Neuron (in vitro differentiated cells): ENCODE data around the gene ZNF512.

Experiments
- H2AFZ ChIP-seq: one replicate; pipeline ENCODE4 v1.6.1; 2013; ENCODE audit warnings: low read depth, mild to moderate bottlenecking, inconsistent platforms, low read length, moderate library complexity
- H3K27me3 ChIP-seq: one replicate; pipeline ENCODE4 v1.6.1; 2013; ENCODE audit warnings: low read length; ENCODE audit not compliant: insufficient read depth
- H3K36me3 ChIP-seq: one replicate; pipeline ENCODE4 v1.6.1; 2013; ENCODE audit warnings: low read length; ENCODE audit not compliant: insufficient read depth
- H3K4me1 ChIP-seq: one replicate; pipeline ENCODE4 v1.6.1; 2013; ENCODE audit warnings: low read length; ENCODE audit not compliant: insufficient read depth
- H3K4me3 ChIP-seq: 2 replicates; pipeline ENCODE4 v1.5.1; 2013; ENCODE audit warnings: mild to moderate bottlenecking, low read length, moderate library complexity
- H3K9me3 ChIP-seq: one replicate; pipeline ENCODE4 v1.6.1; 2013; ENCODE audit warnings: low read length

The ZNF512 gene

GRCh38 chr2:27652341-27652740 lies 69.5 kb downstream of the ZNF512 start:
- no peak overlapping the region for H2AFZ ChIP-seq
- peaks cover 94% of the 10 kb centered on the region for H3K36me3 ChIP-seq
- no peak overlapping the region for H3K4me3 ChIP-seq
- H3K27me3 ChIP-seq, result no peaks in the 10 kb centered on the region
- H3K9me3 ChIP-seq, result no peaks in the 10 kb centered on the region
- H3K4me1 ChIP-seq, result no peaks in the 10 kb centered on the region

DNA sequence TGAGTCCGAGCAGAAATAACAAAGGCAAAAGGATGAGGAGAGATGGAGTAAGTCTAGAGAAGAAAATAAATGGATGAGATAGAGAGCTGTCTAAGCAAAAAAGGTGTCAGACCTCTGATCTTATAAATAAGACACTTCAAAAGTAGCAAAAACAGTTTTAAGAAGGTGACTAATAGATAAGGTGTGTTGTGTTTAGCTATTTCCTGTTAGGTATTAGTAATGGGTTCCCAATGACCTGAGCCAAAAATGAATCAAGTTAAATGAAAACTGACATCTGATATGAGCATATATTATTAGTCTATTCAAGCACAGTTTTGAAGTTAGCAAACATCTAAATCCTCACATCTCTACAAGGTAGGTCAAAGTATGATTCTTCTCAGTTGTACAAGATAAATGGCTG lies 69.9 kb downstream of the ZNF512 start:
- Histone ChIP-seq H3K27me3 (no peaks in the 10 kb centered on the region), H2AFZ (no peak overlapping the region), H3K4me3 (no peak overlapping the region), H3K36me3 (peaks cover 94% of the 10 kb centered on the region), H3K4me1 (no peaks in the 10 kb centered on the region), H3K9me3 (no peaks in the 10 kb centered on the region)

DNA sequence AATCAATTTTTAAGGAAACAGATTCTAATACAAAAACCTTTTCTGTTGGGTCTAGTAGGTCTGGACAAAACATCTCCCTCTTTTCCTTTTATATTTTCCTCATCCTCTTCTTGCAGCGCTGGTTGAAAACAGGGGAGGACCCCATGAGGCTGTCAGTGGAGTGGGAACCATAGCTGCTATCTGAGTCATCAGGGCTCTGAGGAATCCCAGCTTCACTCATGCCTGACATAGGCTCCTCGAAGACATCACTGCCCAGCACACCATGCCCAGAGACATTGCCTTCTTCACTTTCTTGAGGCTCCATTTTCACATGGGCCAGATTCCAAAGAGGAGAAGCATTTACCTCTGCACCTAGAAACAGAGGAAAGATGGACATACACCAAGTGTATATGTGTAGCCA lies 70.6 kb downstream of the ZNF512 start:
- Histone ChIP-seq H3K4me1 (no peaks in the 10 kb centered on the region), H3K36me3 (peaks cover 89% of the 10 kb centered on the region), H3K9me3 (no peaks in the 10 kb centered on the region), H2AFZ (no peak overlapping the region), H3K27me3 (no peaks in the 10 kb centered on the region), H3K4me3 (no peak overlapping the region)

DNA sequence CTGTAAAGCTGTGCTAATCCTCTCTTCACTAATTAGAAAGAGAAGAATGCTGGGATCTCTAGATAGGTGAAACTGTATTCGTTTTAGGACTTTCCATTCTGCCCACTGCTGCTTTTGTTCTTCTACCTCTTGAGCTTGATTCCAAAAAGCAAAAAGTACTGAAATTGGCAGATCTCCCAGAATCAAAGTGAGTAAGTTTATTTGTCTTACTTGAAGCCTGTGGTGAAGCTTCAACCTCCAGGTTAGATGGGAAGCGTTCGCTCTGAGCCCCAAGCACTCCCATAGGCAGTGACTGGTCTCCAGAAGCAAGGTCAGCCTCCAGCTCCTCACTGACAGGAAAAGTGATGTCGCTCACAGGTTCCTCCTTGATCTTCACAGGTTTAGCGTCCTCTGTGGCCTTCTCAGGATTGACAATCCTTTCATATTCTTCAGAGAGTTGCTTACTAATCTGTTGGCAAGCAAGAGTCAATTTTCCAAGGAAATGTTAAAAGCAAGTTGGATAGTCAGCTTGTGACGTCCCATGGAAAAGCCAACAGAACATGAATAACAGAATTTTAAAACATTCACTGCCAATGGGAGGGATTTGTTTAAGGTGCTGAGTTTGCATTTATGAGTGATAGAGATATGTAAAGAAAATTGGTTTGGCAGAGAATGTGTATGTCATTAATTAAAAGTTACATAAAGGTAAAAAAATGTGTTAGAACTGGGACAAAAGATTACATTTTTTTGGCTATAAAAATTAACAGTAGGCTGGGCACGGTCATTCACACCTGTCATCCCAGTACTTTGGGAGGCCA lies 72.5 kb downstream of the ZNF512 start:
- peaks cover 88% of the 10 kb centered on the region for H3K36me3 ChIP-seq
- H3K4me3 ChIP-seq, result no peak overlapping the region
- H2AFZ ChIP-seq, result no peak overlapping the region
- H3K4me1 ChIP-seq, result no peaks in the 10 kb centered on the region
- no peaks in the 10 kb centered on the region for H3K9me3 ChIP-seq
- H3K27me3 ChIP-seq, result no peaks in the 10 kb centered on the region

GRCh38 chr2:27661371-27661770 lies 78.5 kb downstream of the ZNF512 start:
- Histone ChIP-seq H2AFZ (no peak overlapping the region), H3K9me3 (no peaks in the 10 kb centered on the region), H3K27me3 (no peaks in the 10 kb centered on the region), H3K4me3 (no peak overlapping the region), H3K4me1 (peaks cover 20% of the 10 kb centered on the region), H3K36me3 (peaks cover 50% of the 10 kb centered on the region)

DNA sequence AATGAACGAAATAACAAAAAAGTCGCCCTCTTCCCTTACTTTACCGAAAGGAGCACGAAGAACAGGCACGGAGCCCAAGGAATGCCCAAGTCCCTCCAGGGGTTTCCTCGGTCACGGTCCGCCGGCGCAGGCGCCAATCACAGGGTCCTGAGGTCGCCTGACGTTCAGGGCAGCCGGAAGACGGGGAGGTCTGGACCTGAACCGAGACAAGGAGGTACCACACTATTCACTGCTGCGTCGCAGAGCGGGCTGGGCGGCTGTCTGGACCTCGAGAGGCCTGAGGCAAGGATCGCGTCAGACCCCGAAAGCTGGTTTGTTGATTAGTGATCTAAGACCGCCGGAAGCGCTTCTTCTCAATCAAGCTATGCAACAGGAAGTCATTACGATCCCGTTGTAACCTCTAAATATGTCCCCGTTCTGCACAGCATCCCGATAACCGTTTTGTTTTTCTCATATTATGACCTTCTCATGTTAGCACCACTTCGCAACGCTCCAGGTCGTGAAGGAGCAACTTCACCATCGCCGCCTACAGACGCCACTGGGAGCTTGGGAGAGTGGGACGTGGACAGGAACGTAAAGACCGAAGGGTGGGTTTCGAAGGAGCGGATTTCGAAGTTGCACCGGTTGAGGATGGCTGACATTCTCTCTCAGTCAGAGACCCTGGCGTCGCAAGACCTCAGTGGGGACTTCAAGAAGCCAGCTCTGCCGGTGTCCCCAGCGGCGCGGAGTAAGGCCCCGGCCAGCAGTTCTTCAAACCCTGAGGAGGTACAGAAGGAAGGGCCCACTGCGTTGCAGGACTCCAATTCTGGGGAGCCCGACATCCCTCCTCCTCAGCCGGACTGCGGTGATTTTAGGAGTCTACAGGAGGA lies 80.7 kb downstream of the ZNF512 start, which contains the start of the genes SLC4A1AP and SUPT7L:
SLC4A1AP (plus strand) TSS at position 605 of the 869 bp plus-strand sequence; CDS start at position 631, 26 bp downstream.
SUPT7L (minus strand) TSS at position 330 of the 869 bp plus-strand sequence. CDS start 1,422 bp downstream, outside the sequence.
- peaks cover 44% of the 10 kb centered on the region for H3K36me3 ChIP-seq
- no peaks in the 10 kb centered on the region for H3K27me3 ChIP-seq
- peak within 1 kb of the TSS; percentile 62 for H3K4me3 ChIP-seq
- H3K4me1 ChIP-seq, result peaks cover 20% of the 10 kb centered on the region
- H3K9me3 ChIP-seq, result no peaks in the 10 kb centered on the region
- peak within 1 kb of the TSS; percentile 76 for H2AFZ ChIP-seq

DNA sequence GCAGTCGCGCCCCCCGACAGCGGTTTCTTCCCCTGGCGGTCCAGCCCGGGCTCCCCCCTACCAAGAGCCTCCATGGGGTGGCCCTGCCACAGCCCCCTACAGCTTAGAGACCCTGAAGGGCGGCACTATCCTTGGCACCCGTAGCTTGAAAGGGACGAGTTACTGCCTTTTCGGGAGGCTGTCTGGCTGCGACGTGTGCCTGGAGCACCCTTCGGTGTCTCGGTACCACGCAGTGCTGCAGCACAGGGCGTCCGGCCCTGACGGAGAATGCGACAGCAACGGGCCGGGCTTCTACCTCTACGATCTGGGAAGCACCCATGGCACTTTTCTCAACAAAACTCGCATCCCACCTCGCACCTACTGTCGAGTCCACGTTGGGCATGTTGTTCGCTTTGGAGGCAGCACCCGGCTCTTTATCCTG lies 81.3 kb downstream of the ZNF512 start:
- peak overlapping the region; percentile 76 for H2AFZ ChIP-seq
- peaks cover 20% of the 10 kb centered on the region for H3K4me1 ChIP-seq

GRCh38 chr2:27664622-27665363 lies 82.0 kb downstream of the ZNF512 start:
- peak overlapping the region; percentile 62 for H3K4me3 ChIP-seq
- H3K27me3 ChIP-seq, result no peaks in the 10 kb centered on the region
- H2AFZ ChIP-seq, result no peak overlapping the region
- H3K4me1 ChIP-seq, result peaks cover 20% of the 10 kb centered on the region
- no peaks in the 10 kb centered on the region for H3K9me3 ChIP-seq
- peaks cover 43% of the 10 kb centered on the region for H3K36me3 ChIP-seq

More for the DNA sequence above, 81.3 kb downstream of the ZNF512 start:
- Histone ChIP-seq H3K9me3 (no peaks in the 10 kb centered on the region), H3K27me3 (no peaks in the 10 kb centered on the region), H3K4me3 (peak overlapping the region; percentile 62), H3K36me3 (peaks cover 46% of the 10 kb centered on the region)

DNA sequence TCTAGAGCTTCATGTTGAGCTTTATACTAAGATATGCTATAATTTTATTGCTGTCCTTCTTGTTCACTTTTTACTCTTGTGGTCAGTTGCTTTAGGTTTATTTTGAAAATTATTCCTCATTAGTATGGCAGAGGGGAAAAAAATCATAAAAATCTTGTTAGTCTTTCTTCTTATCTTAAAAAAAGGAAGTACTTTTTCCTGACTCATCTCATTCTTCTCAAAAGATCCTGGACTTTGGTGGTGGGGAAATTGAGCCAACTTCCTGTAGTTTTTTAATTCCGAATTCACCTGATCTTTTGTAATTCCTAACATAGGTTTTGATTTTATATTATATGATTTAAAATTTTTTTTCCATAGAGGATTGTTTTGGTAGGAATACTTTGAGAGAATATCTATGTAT lies 84.6 kb downstream of the ZNF512 start:
- Histone ChIP-seq H3K4me3 (no peak overlapping the region), H3K36me3 (peaks cover 37% of the 10 kb centered on the region), H3K4me1 (peaks cover 14% of the 10 kb centered on the region)

DNA sequence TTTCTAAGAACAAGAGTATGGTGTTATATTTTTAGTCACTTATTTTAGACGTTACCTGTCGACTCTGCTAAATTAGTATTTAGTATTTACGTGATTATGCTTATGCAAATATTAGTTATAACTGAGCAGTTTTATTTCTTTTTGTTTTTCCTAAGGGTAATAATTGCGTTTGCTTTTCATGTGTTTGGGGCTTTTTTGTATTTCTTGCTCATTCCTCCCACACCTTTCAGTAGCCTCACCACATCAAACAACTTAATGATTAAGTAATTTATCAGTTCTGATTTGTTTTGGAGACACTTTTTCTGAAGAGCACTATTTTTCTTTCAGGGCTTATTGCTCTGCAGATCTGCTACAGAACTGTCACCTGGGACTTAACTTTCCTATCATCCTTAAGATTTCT lies 88.4 kb downstream of the ZNF512 start:
- H3K4me1 ChIP-seq, result no peaks in the 10 kb centered on the region
- peaks cover 60% of the 10 kb centered on the region for H3K36me3 ChIP-seq
- no peak overlapping the region for H2AFZ ChIP-seq
- no peaks in the 10 kb centered on the region for H3K9me3 ChIP-seq
- no peak overlapping the region for H3K4me3 ChIP-seq
- no peaks in the 10 kb centered on the region for H3K27me3 ChIP-seq

More for the DNA sequence above, 84.6 kb downstream of the ZNF512 start:
- no peak overlapping the region for H2AFZ ChIP-seq
- no peaks in the 10 kb centered on the region for H3K27me3 ChIP-seq
- H3K9me3 ChIP-seq, result no peaks in the 10 kb centered on the region
